ENCODE results near the gene TLN1. TPM values are rescaled to one million over a fixed set of nuclear protein-coding genes. Genes with fewer than 3 reads are reported as not detected.

TLN1 gene
- total RNA-seq, 2 donors from 2014 or later, result 167 to 315 TPM

GRCh38 chr9:35774907-35775635 is 43.1 kb upstream of the TLN1 start:
- peaks cover 21% of the 10 kb centered on the region for H3K4me1 ChIP-seq (replicated peaks)
- H3K4me3 ChIP-seq, result no peak overlapping the region
- no peak for DNase-seq (ENCODE audit: low spot score)
- H3K36me3 ChIP-seq, result no peaks in the 10 kb centered on the region
- intact Hi-C loops (cut with DNase I), result no loop called here
- TF ChIP-seq POLR2A (IDR thresholded peaks at IDR 0.05) (no peak), POLR2AphosphoS5 (IDR thresholded peaks at IDR 0.05) (no peak), CTCF (IDR thresholded peaks at IDR 0.05) (no peak)
- WGBS, result 81% methylated on average over 7 of the region's 7 CpGs
- no peak overlapping the region for H3K27ac ChIP-seq
- H3K9me3 ChIP-seq, result no peaks in the 10 kb centered on the region
- no peaks in the 10 kb centered on the region for H3K27me3 ChIP-seq (replicated peaks; ENCODE audit: insufficient read depth)

GRCh38 chr9:35771943-35772342 is 39.9 kb upstream of the TLN1 start:
- Histone ChIP-seq H3K27me3 (replicated peaks; ENCODE audit: insufficient read depth) (no peaks in the 10 kb centered on the region), H3K9me3 (no peaks in the 10 kb centered on the region), H3K4me3 (no peak overlapping the region), H3K27ac (peak overlapping the region; percentile 22 to 36), H3K4me1 (replicated peaks) (peaks cover 21% of the 10 kb centered on the region), H3K36me3 (no peaks in the 10 kb centered on the region)
- intact Hi-C loops (cut with DNase I), result no loop called here
- DNase-seq (ENCODE audit: low spot score), result no peak
- TF ChIP-seq POLR2A (IDR thresholded peaks at IDR 0.05), result no peak
- WGBS, result 58% methylated on average over 3 of the region's 3 CpGs

DNA sequence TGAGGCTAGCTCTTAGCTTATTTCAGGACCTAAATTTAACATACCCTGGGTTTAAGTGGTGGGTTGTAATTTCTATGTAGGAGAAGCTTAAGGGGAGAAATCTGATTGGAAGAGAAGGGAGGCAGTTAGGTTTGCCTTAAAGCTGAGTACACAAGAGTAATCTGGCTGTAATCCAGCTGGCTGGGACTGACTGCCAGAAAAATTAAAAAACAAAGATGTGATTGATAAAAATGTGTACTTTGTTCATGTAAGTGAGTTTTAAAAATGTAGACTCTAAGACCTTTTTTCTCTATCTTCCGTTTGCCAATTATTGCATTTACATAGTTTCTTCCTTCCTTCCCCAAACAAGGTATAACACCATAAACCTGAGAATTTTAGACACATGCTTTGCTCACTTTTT is 39.5 kb upstream of the TLN1 start:
- H3K4me3 ChIP-seq, result no peak overlapping the region
- intact Hi-C loops (cut with DNase I), result no loop called here
- H3K27me3 ChIP-seq (replicated peaks; ENCODE audit: insufficient read depth), result no peaks in the 10 kb centered on the region
- H3K27ac ChIP-seq, result peak overlapping the region; percentile 22 to 36
- H3K4me1 ChIP-seq (replicated peaks), result peaks cover 21% of the 10 kb centered on the region
- WGBS, result 11% methylated on average over 1 of the region's 1 CpG
- no peaks in the 10 kb centered on the region for H3K9me3 ChIP-seq
- DNase-seq (ENCODE audit: low spot score), result peak; percentile 46
- TF ChIP-seq CTCF (IDR thresholded peaks at IDR 0.05), result no peak
- no peaks in the 10 kb centered on the region for H3K36me3 ChIP-seq

DNA sequence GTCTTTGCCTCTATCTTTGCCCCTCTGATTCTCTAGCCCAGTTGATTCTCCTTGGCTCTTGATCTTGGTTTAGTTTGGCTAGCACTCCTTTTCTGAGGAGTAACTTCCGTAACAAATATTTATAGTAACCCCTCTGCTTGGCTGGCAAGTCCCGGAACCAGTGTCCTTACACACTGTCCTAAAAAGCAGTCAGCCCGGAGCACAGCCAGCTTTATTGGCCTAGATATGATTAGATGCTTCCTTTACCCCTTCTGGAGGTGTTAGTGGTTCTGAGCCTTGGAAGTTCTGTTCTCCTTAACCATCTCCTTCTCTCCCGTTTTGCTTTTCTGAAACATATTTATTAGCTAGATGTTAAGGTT is 39.1 kb upstream of the TLN1 start:
- TF ChIP-seq POLR2AphosphoS5 (IDR thresholded peaks at IDR 0.05) (peak; percentile 90), POLR2A (IDR thresholded peaks at IDR 0.05) (no peak)
- no peak overlapping the region for H3K4me3 ChIP-seq
- intact Hi-C loops (cut with DNase I), result no loop called here
- H3K36me3 ChIP-seq, result no peaks in the 10 kb centered on the region
- H3K27me3 ChIP-seq (replicated peaks; ENCODE audit: insufficient read depth), result no peaks in the 10 kb centered on the region
- H3K4me1 ChIP-seq (replicated peaks), result peaks cover 21% of the 10 kb centered on the region
- H3K27ac ChIP-seq, result peak overlapping the region; percentile 22 to 36
- no peaks in the 10 kb centered on the region for H3K9me3 ChIP-seq
- WGBS, result 9% methylated on average over 4 of the region's 4 CpGs
- peak; percentile 81 for DNase-seq (ENCODE audit: low spot score)

DNA sequence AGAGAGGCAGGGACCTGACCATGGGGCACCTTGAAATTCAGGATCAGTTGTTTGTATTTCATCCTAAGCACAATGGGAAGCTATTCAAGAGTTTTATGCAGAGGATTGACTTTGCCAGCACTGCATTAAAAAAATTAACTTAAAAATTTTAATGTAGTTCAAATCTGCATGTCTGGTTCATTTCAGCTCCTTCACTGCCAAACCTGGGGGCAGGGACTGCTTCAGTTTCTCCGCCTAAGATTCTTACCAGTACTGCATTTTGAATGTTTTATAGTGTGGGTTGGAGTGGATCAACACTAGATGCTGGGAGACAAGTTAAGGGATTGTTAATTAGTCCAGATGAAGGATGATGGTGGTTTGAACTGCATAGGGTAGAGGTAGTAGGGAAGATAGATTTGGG is 37.8 kb upstream of the TLN1 start:
- no peaks in the 10 kb centered on the region for H3K36me3 ChIP-seq
- no peaks in the 10 kb centered on the region for H3K27me3 ChIP-seq (replicated peaks; ENCODE audit: insufficient read depth)
- TF ChIP-seq POLR2A (IDR thresholded peaks at IDR 0.05), result no peak
- TF ChIP-seq CTCF (IDR thresholded peaks at IDR 0.05), result no peak
- no peak for TF ChIP-seq POLR2AphosphoS5 (IDR thresholded peaks at IDR 0.05)
- peaks cover 21% of the 10 kb centered on the region for H3K4me1 ChIP-seq (replicated peaks)
- no peak overlapping the region for H3K4me3 ChIP-seq
- H3K27ac ChIP-seq, result no peak overlapping the region
- intact Hi-C loops (cut with DNase I), result no loop called here
- 90% methylated on average over 1 of the region's 1 CpG for WGBS
- DNase-seq (ENCODE audit: low spot score), result no peak
- no peaks in the 10 kb centered on the region for H3K9me3 ChIP-seq

- Histone ChIP-seq H3K4me3 (no peak overlapping the region), H3K4me1 (replicated peaks) (peaks cover 21% of the 10 kb centered on the region), H3K9me3 (no peaks in the 10 kb centered on the region), H3K27me3 (replicated peaks; ENCODE audit: insufficient read depth) (no peaks in the 10 kb centered on the region), H3K27ac (no peak overlapping the region), H3K36me3 (no peaks in the 10 kb centered on the region)
- TF ChIP-seq POLR2A (IDR thresholded peaks at IDR 0.05) (no peak), CTCF (IDR thresholded peaks at IDR 0.05) (no peak), POLR2AphosphoS5 (IDR thresholded peaks at IDR 0.05) (no peak)
- intact Hi-C loops (cut with DNase I), result no loop called here
- WGBS, result 89% methylated on average over 1 of the region's 1 CpG
- no peak for DNase-seq (ENCODE audit: low spot score)
Measured at GRCh38 chr9:35767458-35767857, 35.5 kb upstream of the TLN1 start.

Data from prostate gland (tissue), 2 donors.